Pancreas (tissue), 10 donors: ENCODE measurements around the gene PLA2G4D. TPM values are rescaled to one million over a fixed set of nuclear protein-coding genes. Genes with fewer than 3 reads are reported as not detected.
A peak's percentile ranks its signal among the peaks of the same experiment; 100 is the strongest.

Source experiments
- ATAC-seq, 4 donors: fragments of 200-7000 bp; cut with Tn5 transposase; one replicate each; pipeline versions ENCODE4 v1.8.0 to v1.9.1; 2020; ENCODE audit warnings: mild to moderate bottlenecking in 4 of 4, moderate library complexity in 4 of 4
- DNase-seq, 6 donors: peaks; one replicate each; pipeline ENCODE4 v3.0.0-alpha.2; 2020
- FAIRE-seq: peaks from 2 replicates; lab custom pipeline; 2012; peaks lifted over from hg19 to GRCh38; lab: Jason Lieb, UNC
- H3K27ac ChIP-seq, 4 donors: fragments of 200-600 bp; sonication (generic); 1 replicate in 3 of 4; 2 replicates in 1 of 4; pipeline versions ENCODE4 v1.5.0 to v1.8.0; 2020
- H3K27me3 ChIP-seq, 4 donors: fragments of 200-600 bp; one replicate each; pipeline ENCODE4 v1.8.0; 2021
- H3K36me3 ChIP-seq, 3 donors: fragments of 200-600 bp; sonication (generic) in 1 of 3; one replicate each; pipeline versions ENCODE4 v1.5.0 to v1.8.0; 2020 to 2021
- H3K4me1 ChIP-seq, 3 donors: fragments of 200-600 bp; one replicate each; pipeline ENCODE4 v1.8.0; 2021
- H3K4me3 ChIP-seq, 4 donors: fragments of 200-600 bp; sonication (generic) in 2 of 4; one replicate each; pipeline versions ENCODE4 v1.5.0 to v1.8.0; 2020 to 2021
- H3K9me3 ChIP-seq, 4 donors: fragments of 200-600 bp; one replicate each; pipeline ENCODE4 v1.8.0; 2021
- WGBS, 2 donors: extraction: QIAGEN DNeasy Blood & Tissue Kit; methylation state at CpG; one replicate each; pipeline ENCODE4 v1.1.7; 2013; 5-methylcytosine and 5-hydroxymethylcytosine counted together
- intact Hi-C, 3 donors: fragments of 100-400 bp; cut with DNase I; formaldehyde crosslinking; loops; one replicate each; pipeline versions ENCODE4 v1.11.1 to v1.14.2; 2022
- polyA plus RNA-seq, 2 donors: library from polyadenylated mRNA; stranded (reverse); fragments of 200-250 nt; gene quantifications; one replicate each; pipeline ENCODE4 v1.2.3, GENCODE V29; 2013
- total RNA-seq, 6 donors: library from RNA; stranded (reverse); fragmentation: NEBNext Ultra II Directional in 4 of 6; extraction: Animal tissue kit (Norgen Biotek cat#: 25700) in 4 of 6; gene quantifications; one replicate each; pipeline versions ENCODE4 v1.2.1 to v1.2.4, GENCODE V29; 2021 to 2023
- TF ChIP-seq, protein P1 (sequence below), 4 donors: fragments of 200-600 bp; sonication (generic) in 3 of 4; IDR thresholded peaks; one replicate each; pipeline versions ENCODE4 v1.5.0 to v1.8.0; 2021; ENCODE audit warnings: antibody characterized with exemption in 4 of 4
- donor health status: healthy with polysubstance abuse.
- donor health status: DM: no; HTN: no; CAD: no; lungs with moderate emphysema.
- donor health status: DM: no; HTN: no; CAD: no.
- donor health status: control.
- donor health status: control.
- donor health status: Bipolar disorder and iron deficiency.
- donor health status: DM: yes; HTN: yes; CAD: no.
- donor health status: DM: no; HTN: no; CAD: no.
- donor health status: DM: no; HTN: no; CAD: no.
- donor health status: DM: yes; HTN: yes; CAD: no.

PLA2G4D gene
- total and polyA plus RNA-seq, 8 donors, result 0.04 to 0.31 (median 0.07) TPM; not detected in 4

DNA sequence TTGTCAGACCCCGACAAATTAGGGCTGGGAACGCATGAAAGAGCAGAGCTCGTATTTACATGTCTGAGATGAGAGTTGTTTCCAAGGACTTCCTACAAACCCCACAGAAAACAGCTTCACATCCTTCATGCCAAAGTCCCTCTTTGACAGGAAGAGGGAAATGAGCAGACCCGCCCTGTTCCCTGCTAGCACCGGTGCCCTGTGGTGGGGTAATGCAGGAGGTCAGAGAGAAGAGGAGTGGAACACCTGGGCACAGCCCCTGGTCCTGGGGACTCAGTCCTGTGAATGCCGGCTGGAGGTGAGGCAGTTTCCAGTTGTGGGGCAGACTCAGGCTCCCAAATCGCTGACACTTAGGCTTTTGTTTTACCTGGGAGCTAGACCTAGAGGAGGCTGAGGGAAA, 4.0 kb downstream of the PLA2G4D start:
- no peak for DNase-seq

DNA sequence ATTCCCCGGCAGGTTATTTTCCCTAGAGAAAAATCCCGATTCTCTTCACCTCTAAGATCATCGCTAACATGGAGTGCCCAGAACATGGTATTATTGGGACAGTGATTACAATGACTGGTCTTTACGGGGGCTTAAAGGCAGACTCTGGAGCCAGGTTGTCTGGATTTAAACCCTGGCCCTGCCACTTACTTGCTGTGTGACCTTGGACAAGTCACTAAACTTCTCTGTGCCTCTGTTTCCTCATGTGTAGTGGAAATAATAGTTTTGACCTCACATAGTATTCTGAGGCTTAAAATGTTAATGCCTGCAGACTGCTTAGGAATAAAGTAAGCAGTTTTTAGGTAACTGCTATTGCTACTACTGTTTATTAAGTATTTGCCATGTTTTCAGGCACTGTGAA, 4.4 kb downstream of the PLA2G4D start:
- ATAC-seq (no peak), FAIRE-seq (no peak), DNase-seq (no peak)
- intact Hi-C loops, result no loop called here
- H3K9me3 ChIP-seq, result no peaks in the 10 kb centered on the region
- H3K4me3 ChIP-seq, result no peak overlapping the region
- WGBS, 2 donors, result 88 to 95% methylated on average over 4 of the region's 4 CpGs
- H3K36me3 ChIP-seq, result no peaks in the 10 kb centered on the region
- H3K27ac ChIP-seq, result no peak overlapping the region
- H3K27me3 ChIP-seq, result no peaks in the 10 kb centered on the region
- H3K4me1 ChIP-seq, result peaks cover 7 to 13% (median 12%) of the 10 kb centered on the region in 3 donors
- TF ChIP-seq, protein P1, sequence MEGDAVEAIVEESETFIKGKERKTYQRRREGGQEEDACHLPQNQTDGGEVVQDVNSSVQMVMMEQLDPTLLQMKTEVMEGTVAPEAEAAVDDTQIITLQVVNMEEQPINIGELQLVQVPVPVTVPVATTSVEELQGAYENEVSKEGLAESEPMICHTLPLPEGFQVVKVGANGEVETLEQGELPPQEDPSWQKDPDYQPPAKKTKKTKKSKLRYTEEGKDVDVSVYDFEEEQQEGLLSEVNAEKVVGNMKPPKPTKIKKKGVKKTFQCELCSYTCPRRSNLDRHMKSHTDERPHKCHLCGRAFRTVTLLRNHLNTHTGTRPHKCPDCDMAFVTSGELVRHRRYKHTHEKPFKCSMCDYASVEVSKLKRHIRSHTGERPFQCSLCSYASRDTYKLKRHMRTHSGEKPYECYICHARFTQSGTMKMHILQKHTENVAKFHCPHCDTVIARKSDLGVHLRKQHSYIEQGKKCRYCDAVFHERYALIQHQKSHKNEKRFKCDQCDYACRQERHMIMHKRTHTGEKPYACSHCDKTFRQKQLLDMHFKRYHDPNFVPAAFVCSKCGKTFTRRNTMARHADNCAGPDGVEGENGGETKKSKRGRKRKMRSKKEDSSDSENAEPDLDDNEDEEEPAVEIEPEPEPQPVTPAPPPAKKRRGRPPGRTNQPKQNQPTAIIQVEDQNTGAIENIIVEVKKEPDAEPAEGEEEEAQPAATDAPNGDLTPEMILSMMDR (IDR thresholded peaks at IDR 0.05), result no peak

More for the DNA sequence above, 4.0 kb downstream of the PLA2G4D start:
- Histone ChIP-seq H3K27me3 (no peaks in the 10 kb centered on the region), H3K4me3 (no peak overlapping the region), H3K9me3 (no peaks in the 10 kb centered on the region), H3K4me1 (peaks cover 7 to 13% (median 12%) of the 10 kb centered on the region in 3 donors), H3K36me3 (no peaks in the 10 kb centered on the region), H3K27ac (no peak overlapping the region)
- FAIRE-seq (no peak), ATAC-seq (no peak)
- TF ChIP-seq, protein P1 (IDR thresholded peaks at IDR 0.05), result no peak
- 66 to 68% methylated on average over 7 of the region's 7 CpGs for WGBS, 2 donors
- intact Hi-C loops, result no loop called here

DNA sequence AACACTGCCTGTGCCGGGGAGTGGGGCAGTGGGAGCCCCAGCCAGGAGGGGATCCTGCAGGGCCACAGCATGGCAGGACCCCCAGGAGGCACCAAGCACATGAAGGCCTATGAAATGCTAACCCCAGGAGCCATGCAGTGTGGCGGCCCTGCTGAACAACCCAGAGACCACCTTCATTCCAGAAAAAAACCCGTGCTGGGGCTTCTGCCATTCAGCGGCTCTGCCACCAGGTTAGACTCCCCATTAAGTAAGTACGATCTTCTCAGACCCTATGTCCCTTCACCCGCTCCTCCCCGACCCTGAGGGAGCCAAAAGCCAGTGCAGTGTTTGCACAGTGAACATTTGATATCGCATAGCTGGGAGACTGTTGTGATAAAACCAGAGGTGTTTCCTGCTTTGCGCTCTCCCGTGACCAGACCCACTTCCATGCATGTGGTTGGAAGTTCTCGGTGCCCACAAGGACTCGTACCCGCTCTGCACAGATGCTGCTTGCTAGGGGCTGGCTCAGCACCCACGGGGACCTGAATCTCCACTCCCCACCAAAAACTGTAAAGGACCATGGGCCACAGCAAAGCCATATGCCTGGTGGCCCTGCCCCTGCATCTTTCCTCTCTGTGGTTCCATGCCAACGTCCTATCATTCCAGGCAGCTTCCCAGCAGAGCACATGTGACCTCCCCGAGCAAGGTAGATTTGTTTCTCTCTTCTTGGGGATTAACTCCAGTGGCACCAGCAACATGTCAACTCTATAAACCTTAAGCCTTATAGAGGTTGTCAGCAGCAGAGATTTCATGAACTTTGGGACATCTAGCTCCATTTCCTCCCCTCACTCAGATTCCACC, 5.3 kb downstream of the PLA2G4D start:
- WGBS, 2 donors, result 26 to 27% methylated on average over 16 of the region's 16 CpGs
- intact Hi-C loops, result no loop called here

DNA sequence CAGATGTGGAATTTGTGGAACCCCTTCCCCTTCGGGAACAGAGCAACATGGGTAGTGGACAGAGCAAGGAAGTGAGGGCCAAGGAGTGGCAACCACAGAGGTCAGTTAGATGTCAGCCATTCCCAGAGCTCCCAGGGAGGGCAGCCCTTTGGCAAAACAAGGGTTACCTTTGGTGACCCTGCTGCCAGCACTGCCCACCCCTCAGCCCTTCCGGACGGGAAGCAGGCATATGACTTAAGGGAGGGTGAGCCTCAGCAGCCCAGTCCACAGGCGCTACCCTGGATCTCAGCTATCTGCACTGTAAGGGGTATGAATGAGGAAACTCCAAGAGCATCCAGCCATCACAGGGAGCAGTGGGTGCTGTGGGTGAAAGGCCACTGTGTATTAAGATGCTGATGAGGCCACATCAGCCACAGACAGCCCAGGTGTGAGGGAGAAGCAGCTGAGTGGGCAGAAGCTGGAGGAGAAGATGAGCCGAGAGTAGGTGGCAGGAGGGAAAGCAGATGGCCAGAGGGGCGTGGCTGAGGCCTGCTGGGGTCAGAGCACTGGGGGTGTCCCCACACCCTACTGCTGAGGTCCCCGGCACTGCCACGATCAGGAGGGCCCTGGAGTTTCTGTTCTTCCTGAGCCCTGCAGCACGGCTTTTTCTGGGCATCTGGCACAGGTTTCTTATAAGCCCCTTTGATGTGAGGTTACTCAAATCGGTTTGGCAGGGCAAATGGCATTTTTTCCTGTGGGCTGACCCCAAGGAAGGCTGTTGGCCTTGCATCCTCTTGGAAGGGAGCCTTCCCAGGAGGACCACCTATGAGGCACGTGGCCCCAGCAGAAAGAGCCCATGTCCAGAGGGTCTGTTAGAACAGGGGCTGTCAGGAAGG, 6.2 kb downstream of the PLA2G4D start:
- H3K27me3 ChIP-seq, result no peaks in the 10 kb centered on the region
- ATAC-seq (no peak), FAIRE-seq (no peak), DNase-seq (no peak)
- H3K4me1 ChIP-seq, result peaks cover 7 to 13% (median 12%) of the 10 kb centered on the region in 3 donors
- intact Hi-C loops, result no loop called here
- H3K36me3 ChIP-seq, result no peaks in the 10 kb centered on the region
- WGBS, 2 donors, result 79 to 81% methylated on average over 11 of the region's 11 CpGs
- no peaks in the 10 kb centered on the region for H3K9me3 ChIP-seq
- TF ChIP-seq, protein P1 (IDR thresholded peaks at IDR 0.05), result no peak
- no peak overlapping the region for H3K4me3 ChIP-seq
- no peak overlapping the region for H3K27ac ChIP-seq

More for the DNA sequence above, 5.3 kb downstream of the PLA2G4D start:
- Histone ChIP-seq H3K36me3 (no peaks in the 10 kb centered on the region), H3K27me3 (no peaks in the 10 kb centered on the region), H3K9me3 (no peaks in the 10 kb centered on the region), H3K4me3 (no peak overlapping the region), H3K27ac (no peak overlapping the region), H3K4me1 (peaks cover 7 to 13% (median 12%) of the 10 kb centered on the region in 3 donors)
- DNase-seq (no peak), ATAC-seq (peak; percentile 55 to 79 (median 58)), FAIRE-seq (no peak)
- TF ChIP-seq, protein P1 (IDR thresholded peaks at IDR 0.05), result no peak
